ENCODE data around the gene RPN2. TPM values are rescaled to one million over a fixed set of nuclear protein-coding genes. Genes with fewer than 3 reads are reported as not detected.

Gene RPN2
- total and polyA plus RNA-seq, 9 of the 15 experiments (the other 6 are each of a cell fraction or from before 2014, with no cell fraction given), result 168 to 548 (median 325) TPM

DNA sequence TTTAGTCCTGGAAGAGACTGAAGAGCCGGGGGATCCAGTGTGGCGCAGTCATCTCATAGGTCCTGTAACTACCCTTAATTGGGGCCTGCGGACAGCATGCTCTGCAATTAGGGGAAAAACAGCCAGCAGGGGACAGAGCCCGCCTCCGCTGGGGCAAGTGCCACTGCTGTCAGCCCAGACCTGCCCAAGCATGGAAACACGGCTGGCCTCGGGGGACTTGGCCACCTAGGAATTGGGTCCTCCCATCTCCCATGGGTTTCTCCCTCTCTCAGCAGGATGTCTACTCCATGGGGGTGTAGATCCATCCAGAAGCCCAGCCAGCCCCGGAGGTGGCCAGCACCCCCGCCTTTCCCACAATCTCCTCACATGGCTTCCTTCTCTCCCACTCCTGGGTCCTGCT is 78.9 kb downstream of the RPN2 start:
- ATAC-seq (peak; percentile 54), FAIRE-seq (no peak), DNase-seq (ENCODE audit: extremely low read depth in 1 of 4, low spot score in 3 of 4) (no peak)
- in situ Hi-C loops (cut with MboI) (loop anchor here (10.0 kb wide), 1 partner anchor 277 kb away; no protein-coding TSS in a partner anchor), intact Hi-C loops (cut with micrococcal nuclease) (no loop called here)
- H3K27me3 ChIP-seq (ENCODE audit: control insufficient read depth in 2 of 2, insufficient read depth in 2 of 2, low read length in 2 of 2), result peaks cover 32 to 73% of the 10 kb centered on the region in 2 experiments
- no TSS peak for BruUV-seq (replicated peaks)
- ChIA-PET CTCF (ENCODE audit: low intra/inter-chr PET ratio) (no interaction called here), POLR2A (no interaction called here)
- H3K36me3 ChIP-seq (ENCODE audit: control insufficient read depth, insufficient read depth, low read length), result no peaks in the 10 kb centered on the region
- H3K9me3 ChIP-seq (replicated peaks; ENCODE audit: control insufficient read depth, insufficient read depth, low read depth, low read length), result no peaks in the 10 kb centered on the region
- H4K20me1 ChIP-seq (replicated peaks; ENCODE audit: control insufficient read depth, insufficient read depth, low read length), result peaks cover 7% of the 10 kb centered on the region; the same call in 1 of the 2 replicates
- H3K27ac ChIP-seq (ENCODE audit: extremely low read depth, low read depth, low read length), result no peak overlapping the region
- H3K4me2 ChIP-seq (ENCODE audit: insufficient read depth, low read length), result no peak overlapping the region
- peak overlapping the region in 1 of 2 experiments; percentile 63; a peak in 1 of 4 replicates for H3K9ac ChIP-seq (ENCODE audit: insufficient read depth in 1 of 2, low read depth in 2 of 2, low read length in 2 of 2)
- TF ChIP-seq SP2 (IDR thresholded peaks at IDR 0.05; ENCODE audit: extremely low read depth, low read depth, low read length, poor library complexity, severe bottlenecking) (no peak), RAD21 (CRISPR knock-in tag; conservative IDR thresholded peaks at IDR 0.05 in 1 of 2, IDR thresholded peaks at IDR 0.05 in 1 of 2) (0 out of 4 replicates have a peak, but pooled peaks of 1 of the 2 experiments have one; percentile 17)
- TF ChIP-seq, protein P1, sequence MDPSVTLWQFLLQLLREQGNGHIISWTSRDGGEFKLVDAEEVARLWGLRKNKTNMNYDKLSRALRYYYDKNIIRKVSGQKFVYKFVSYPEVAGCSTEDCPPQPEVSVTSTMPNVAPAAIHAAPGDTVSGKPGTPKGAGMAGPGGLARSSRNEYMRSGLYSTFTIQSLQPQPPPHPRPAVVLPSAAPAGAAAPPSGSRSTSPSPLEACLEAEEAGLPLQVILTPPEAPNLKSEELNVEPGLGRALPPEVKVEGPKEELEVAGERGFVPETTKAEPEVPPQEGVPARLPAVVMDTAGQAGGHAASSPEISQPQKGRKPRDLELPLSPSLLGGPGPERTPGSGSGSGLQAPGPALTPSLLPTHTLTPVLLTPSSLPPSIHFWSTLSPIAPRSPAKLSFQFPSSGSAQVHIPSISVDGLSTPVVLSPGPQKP (CRISPR knock-in tag; IDR thresholded peaks at IDR 0.05), result no peak
- TF ChIP-seq, protein P2, sequence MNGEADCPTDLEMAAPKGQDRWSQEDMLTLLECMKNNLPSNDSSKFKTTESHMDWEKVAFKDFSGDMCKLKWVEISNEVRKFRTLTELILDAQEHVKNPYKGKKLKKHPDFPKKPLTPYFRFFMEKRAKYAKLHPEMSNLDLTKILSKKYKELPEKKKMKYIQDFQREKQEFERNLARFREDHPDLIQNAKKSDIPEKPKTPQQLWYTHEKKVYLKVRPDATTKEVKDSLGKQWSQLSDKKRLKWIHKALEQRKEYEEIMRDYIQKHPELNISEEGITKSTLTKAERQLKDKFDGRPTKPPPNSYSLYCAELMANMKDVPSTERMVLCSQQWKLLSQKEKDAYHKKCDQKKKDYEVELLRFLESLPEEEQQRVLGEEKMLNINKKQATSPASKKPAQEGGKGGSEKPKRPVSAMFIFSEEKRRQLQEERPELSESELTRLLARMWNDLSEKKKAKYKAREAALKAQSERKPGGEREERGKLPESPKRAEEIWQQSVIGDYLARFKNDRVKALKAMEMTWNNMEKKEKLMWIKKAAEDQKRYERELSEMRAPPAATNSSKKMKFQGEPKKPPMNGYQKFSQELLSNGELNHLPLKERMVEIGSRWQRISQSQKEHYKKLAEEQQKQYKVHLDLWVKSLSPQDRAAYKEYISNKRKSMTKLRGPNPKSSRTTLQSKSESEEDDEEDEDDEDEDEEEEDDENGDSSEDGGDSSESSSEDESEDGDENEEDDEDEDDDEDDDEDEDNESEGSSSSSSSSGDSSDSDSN (IDR thresholded peaks at IDR 0.05; ENCODE audit: borderline replicate concordance in 1 of 2, low read depth in 2 of 2, low read length in 2 of 2), result no peak
- TF ChIP-seq, protein P3, sequence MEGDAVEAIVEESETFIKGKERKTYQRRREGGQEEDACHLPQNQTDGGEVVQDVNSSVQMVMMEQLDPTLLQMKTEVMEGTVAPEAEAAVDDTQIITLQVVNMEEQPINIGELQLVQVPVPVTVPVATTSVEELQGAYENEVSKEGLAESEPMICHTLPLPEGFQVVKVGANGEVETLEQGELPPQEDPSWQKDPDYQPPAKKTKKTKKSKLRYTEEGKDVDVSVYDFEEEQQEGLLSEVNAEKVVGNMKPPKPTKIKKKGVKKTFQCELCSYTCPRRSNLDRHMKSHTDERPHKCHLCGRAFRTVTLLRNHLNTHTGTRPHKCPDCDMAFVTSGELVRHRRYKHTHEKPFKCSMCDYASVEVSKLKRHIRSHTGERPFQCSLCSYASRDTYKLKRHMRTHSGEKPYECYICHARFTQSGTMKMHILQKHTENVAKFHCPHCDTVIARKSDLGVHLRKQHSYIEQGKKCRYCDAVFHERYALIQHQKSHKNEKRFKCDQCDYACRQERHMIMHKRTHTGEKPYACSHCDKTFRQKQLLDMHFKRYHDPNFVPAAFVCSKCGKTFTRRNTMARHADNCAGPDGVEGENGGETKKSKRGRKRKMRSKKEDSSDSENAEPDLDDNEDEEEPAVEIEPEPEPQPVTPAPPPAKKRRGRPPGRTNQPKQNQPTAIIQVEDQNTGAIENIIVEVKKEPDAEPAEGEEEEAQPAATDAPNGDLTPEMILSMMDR (IDR thresholded peaks at IDR 0.05 in 2 of 3, conservative IDR thresholded peaks at IDR 0.05 in 1 of 3; ENCODE audit: insufficient read depth in 2 of 3, low read depth in 1 of 3, low read length in 3 of 3), result peak; percentile 20 to 30 (median 29); a peak in 2 of 6 replicates
- no peaks in the 10 kb centered on the region for H3K9me1 ChIP-seq (ENCODE audit: control insufficient read depth, insufficient read depth, low read length)
- H3K79me2 ChIP-seq (ENCODE audit: control insufficient read depth, insufficient read depth, low read length), result no peaks in the 10 kb centered on the region
- 12% methylated on average over 9 of the region's 9 CpGs for WGBS (ENCODE audit: insufficient coverage, low coverage, missing lambda C conversion rate)
- peaks cover 0 to 11% of the 10 kb centered on the region in 2 experiments; a peak in 2 of 5 replicates for H3K4me1 ChIP-seq (replicated peaks in 1 of 2; ENCODE audit: control insufficient read depth in 2 of 2, insufficient read depth in 2 of 2, low read length in 2 of 2)
- no peak overlapping the region for H3K4me3 ChIP-seq
- H2AFZ ChIP-seq (ENCODE audit: low read depth, low read length), result peak overlapping the region; percentile 1; the same call in 1 of the 2 replicates
